Left ventricle myocardium inferior (tissue), 1 donor: Measurements from ENCODE around the gene ZNF2. TPM values are rescaled to one million over a fixed set of nuclear protein-coding genes. Genes with fewer than 3 reads are reported as not detected.

Experiments
- DNase-seq: peaks from one replicate; pipeline ENCODE4 v3.0.0-alpha.2; 2020
- H3K27ac ChIP-seq: fragments of 200-600 bp; replicated peaks from 2 replicates; pipeline ENCODE4 v1.8.0; 2021
- H3K27me3 ChIP-seq: fragments of 200-600 bp; 2 replicates; pipeline ENCODE4 v1.8.0; 2021; ENCODE audit warnings: low read depth
- H3K36me3 ChIP-seq: fragments of 200-600 bp; 2 replicates; pipeline ENCODE4 v1.8.0; 2021
- H3K4me1 ChIP-seq: fragments of 200-600 bp; 2 replicates; pipeline ENCODE4 v1.8.0; 2021
- H3K4me3 ChIP-seq: fragments of 200-600 bp; 2 replicates; pipeline ENCODE4 v1.8.0; 2021; ENCODE audit warnings: mild to moderate bottlenecking, moderate library complexity
- H3K9me3 ChIP-seq: fragments of 200-600 bp; replicated peaks from 2 replicates; pipeline ENCODE4 v1.8.0; 2021
- CTCF ChIP-seq: fragments of 200-600 bp; IDR thresholded peaks from 2 replicates; pipeline ENCODE4 v1.8.0; 2021; ENCODE audit warnings: antibody characterized with exemption, mild to moderate bottlenecking, borderline replicate concordance
- intact Hi-C: fragments of 100-400 bp; cut with micrococcal nuclease; formaldehyde crosslinking; loops from one replicate; pipeline ENCODE4 v1.11.0; 2022
- total RNA-seq: library from RNA; stranded (reverse); fragmentation: NEBNext Ultra II Directional; extraction: Animal tissue kit (Norgen Biotek cat#: 25700); gene quantifications from one replicate; pipeline ENCODE4 v1.2.1, GENCODE V29; 2021
- donor health status: DM: no; HTN: yes; CAD: no; lungs with severe emphysema.

ZNF2 gene
- total RNA-seq, 1 donor from 2014 or later: 3.4 TPM

- no peaks in the 10 kb centered on the region for H3K9me3 ChIP-seq
These were observed 609 bp upstream of the ZNF2 start for GRCh38 chr2:95165030-95165370.

GRCh38 chr2:95166065-95166763 lies 605 bp downstream of the ZNF2 start:
- Histone ChIP-seq H3K36me3 (no peaks in the 10 kb centered on the region), H3K27me3 (no peaks in the 10 kb centered on the region), H3K27ac (peak overlapping the region; percentile 92), H3K4me1 (peaks cover 36% of the 10 kb centered on the region), H3K9me3 (no peaks in the 10 kb centered on the region), H3K4me3 (peak overlapping the region; percentile 85)
- intact Hi-C loops: no loop called here
- TF ChIP-seq CTCF: no peak
- DNase-seq: no peak

More at GRCh38 chr2:95165030-95165370, 609 bp upstream of the ZNF2 start:
- intact Hi-C loops: no loop called here
- Histone ChIP-seq H3K27me3 (no peaks in the 10 kb centered on the region), H3K4me1 (peaks cover 38% of the 10 kb centered on the region), H3K36me3 (no peaks in the 10 kb centered on the region), H3K27ac (peak overlapping the region; percentile 92), H3K4me3 (peak overlapping the region; percentile 85)
- no peak for DNase-seq
- TF ChIP-seq CTCF: no peak

GRCh38 chr2:95171902-95172301 lies 6.3 kb downstream of the ZNF2 start:
- H3K36me3 ChIP-seq: peaks cover 6% of the 10 kb centered on the region
- peaks cover 1% of the 10 kb centered on the region for H3K4me1 ChIP-seq
- no peaks in the 10 kb centered on the region for H3K9me3 ChIP-seq
- no peaks in the 10 kb centered on the region for H3K27me3 ChIP-seq
- DNase-seq: no peak
- H3K4me3 ChIP-seq: no peak overlapping the region
- intact Hi-C loops: no loop called here
- TF ChIP-seq CTCF: no peak
- H3K27ac ChIP-seq: no peak overlapping the region

GRCh38 chr2:95174031-95174542 lies 8.5 kb downstream of the ZNF2 start:
- Histone ChIP-seq H3K27ac (no peak overlapping the region), H3K9me3 (no peaks in the 10 kb centered on the region), H3K27me3 (no peaks in the 10 kb centered on the region), H3K4me3 (no peak overlapping the region), H3K4me1 (peaks cover 2% of the 10 kb centered on the region), H3K36me3 (peaks cover 24% of the 10 kb centered on the region)
- TF ChIP-seq CTCF: no peak
- intact Hi-C loops: no loop called here
- DNase-seq: no peak

- TF ChIP-seq CTCF: no peak
- intact Hi-C loops: no loop called here
- Histone ChIP-seq H3K27ac (peak overlapping the region; percentile 73), H3K9me3 (peaks cover 30% of the 10 kb centered on the region), H3K4me1 (peaks cover 10% of the 10 kb centered on the region), H3K27me3 (no peaks in the 10 kb centered on the region), H3K4me3 (no peak overlapping the region), H3K36me3 (peaks cover 67% of the 10 kb centered on the region)
- peak; percentile 50 for DNase-seq
These were observed 13.8 kb downstream of the ZNF2 start for GRCh38 chr2:95179451-95179850.
